ENCODE results near the gene KIN.

Gene KIN

DNA sequence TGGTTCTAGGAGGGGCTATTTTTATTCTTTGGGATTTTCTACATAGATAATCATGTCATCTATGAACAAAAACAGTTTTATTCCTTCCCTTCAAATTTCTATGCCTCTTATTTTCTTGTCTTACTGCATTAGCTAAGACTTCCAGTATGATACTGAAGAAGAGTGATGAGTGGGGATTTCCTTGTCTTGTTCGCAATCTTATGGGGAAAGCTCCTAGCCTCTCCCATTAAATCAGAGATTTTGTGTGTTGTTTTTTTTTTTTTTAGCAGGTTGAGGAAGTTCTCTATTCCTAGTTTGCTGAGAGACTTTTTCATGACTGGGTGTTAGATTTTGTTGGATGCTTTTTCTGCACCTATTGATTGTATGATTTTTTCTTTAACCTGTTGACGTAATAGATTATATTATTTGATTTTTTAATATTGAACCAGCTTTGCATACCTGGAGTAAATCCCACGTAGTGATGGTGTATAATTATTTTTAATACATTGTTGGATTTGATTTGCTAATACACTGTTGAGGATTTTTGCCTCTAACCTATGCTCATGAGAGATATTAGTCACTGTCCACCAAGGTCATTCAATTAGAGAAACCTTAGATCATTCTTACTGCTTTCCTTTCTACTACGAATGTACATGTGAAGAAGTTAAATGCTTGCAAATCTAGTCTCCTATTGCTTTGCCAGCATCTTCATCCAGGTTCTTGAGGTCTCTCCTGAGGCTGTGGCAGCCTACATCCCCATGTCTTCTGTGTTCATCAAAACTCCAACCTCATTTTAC, 6.6 kb upstream of the KIN start:
- Histone ChIP-seq H3K4me2 (ENCODE audit: low read length) (no peak overlapping the region), H3F3A (ENCODE audit: control insufficient read depth, insufficient read depth) (no peaks in the 10 kb centered on the region; the same call in 1 of the 2 replicates), H3K9me3 (ENCODE audit: control insufficient read depth, insufficient read depth, low read length) (no peaks in the 10 kb centered on the region), H3K4me1 (ENCODE audit: control insufficient read depth, low read length) (peaks cover 13% of the 10 kb centered on the region), H3K27me3 (ENCODE audit: control insufficient read depth, low read length) (no peaks in the 10 kb centered on the region), H4K20me1 (ENCODE audit: control insufficient read depth, insufficient read depth, low read depth, low read length) (peaks cover 19% of the 10 kb centered on the region), H3K9me2 (replicated peaks; ENCODE audit: control insufficient read depth, low read length) (no peaks in the 10 kb centered on the region), H3K36me3 (ENCODE audit: control insufficient read depth, low read length) (peaks cover 80% of the 10 kb centered on the region), H3K27ac (ENCODE audit: low read depth, low read length) (no peak overlapping the region), H3K79me2 (ENCODE audit: control insufficient read depth, low read length) (peaks cover 77% of the 10 kb centered on the region), H3K4me3 (ENCODE audit: low read length) (no peak overlapping the region)
- TF ChIP-seq, protein P1, sequence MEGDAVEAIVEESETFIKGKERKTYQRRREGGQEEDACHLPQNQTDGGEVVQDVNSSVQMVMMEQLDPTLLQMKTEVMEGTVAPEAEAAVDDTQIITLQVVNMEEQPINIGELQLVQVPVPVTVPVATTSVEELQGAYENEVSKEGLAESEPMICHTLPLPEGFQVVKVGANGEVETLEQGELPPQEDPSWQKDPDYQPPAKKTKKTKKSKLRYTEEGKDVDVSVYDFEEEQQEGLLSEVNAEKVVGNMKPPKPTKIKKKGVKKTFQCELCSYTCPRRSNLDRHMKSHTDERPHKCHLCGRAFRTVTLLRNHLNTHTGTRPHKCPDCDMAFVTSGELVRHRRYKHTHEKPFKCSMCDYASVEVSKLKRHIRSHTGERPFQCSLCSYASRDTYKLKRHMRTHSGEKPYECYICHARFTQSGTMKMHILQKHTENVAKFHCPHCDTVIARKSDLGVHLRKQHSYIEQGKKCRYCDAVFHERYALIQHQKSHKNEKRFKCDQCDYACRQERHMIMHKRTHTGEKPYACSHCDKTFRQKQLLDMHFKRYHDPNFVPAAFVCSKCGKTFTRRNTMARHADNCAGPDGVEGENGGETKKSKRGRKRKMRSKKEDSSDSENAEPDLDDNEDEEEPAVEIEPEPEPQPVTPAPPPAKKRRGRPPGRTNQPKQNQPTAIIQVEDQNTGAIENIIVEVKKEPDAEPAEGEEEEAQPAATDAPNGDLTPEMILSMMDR (IDR thresholded peaks at IDR 0.05; ENCODE audit: low read depth, low read length, poor library complexity, severe bottlenecking), result no peak
- TF ChIP-seq EZH2phosphoT487 (IDR thresholded peaks at IDR 0.05; ENCODE audit: borderline replicate concordance, low read length), result no peak

DNA sequence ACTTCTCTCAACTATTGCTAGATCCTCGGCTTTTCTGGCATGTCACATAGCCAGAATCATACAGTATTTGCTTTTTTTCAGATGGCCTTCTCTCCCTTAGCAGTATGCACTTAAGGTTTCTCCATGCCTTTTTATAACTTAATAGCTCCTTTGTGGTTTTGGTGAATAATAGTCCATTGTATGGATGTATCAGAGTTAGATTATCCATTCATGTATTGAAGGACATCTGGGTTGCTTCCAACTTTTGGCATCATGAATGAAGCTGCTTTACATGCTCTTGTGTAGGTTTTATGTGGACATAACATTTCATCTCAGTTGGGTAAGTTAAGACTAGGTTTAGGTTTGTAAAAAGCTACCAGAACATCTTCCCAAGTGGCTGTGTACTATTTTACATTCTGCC, 4.7 kb upstream of the KIN start:
- Histone ChIP-seq H3K27me3 (ENCODE audit: control insufficient read depth, low read length) (no peaks in the 10 kb centered on the region), H3K4me1 (ENCODE audit: control insufficient read depth, low read length) (peaks cover 16% of the 10 kb centered on the region), H3K4me3 (ENCODE audit: low read length) (no peak overlapping the region), H3K9me3 (ENCODE audit: control insufficient read depth, insufficient read depth, low read length) (no peaks in the 10 kb centered on the region), H3F3A (ENCODE audit: control insufficient read depth, insufficient read depth) (no peaks in the 10 kb centered on the region; the same call in 1 of the 2 replicates), H3K27ac (ENCODE audit: low read depth, low read length) (no peak overlapping the region), H3K79me2 (ENCODE audit: control insufficient read depth, low read length) (peaks cover 96% of the 10 kb centered on the region), H3K9me2 (replicated peaks; ENCODE audit: control insufficient read depth, low read length) (no peaks in the 10 kb centered on the region), H3K4me2 (ENCODE audit: low read length) (no peak overlapping the region), H3K36me3 (ENCODE audit: control insufficient read depth, low read length) (peaks cover 69% of the 10 kb centered on the region), H4K20me1 (ENCODE audit: control insufficient read depth, insufficient read depth, low read depth, low read length) (peaks cover 26% of the 10 kb centered on the region)
- TF ChIP-seq EZH2phosphoT487 (IDR thresholded peaks at IDR 0.05; ENCODE audit: borderline replicate concordance, low read length), result no peak
- TF ChIP-seq, protein P1 (IDR thresholded peaks at IDR 0.05; ENCODE audit: low read depth, low read length, poor library complexity, severe bottlenecking), result no peak

DNA sequence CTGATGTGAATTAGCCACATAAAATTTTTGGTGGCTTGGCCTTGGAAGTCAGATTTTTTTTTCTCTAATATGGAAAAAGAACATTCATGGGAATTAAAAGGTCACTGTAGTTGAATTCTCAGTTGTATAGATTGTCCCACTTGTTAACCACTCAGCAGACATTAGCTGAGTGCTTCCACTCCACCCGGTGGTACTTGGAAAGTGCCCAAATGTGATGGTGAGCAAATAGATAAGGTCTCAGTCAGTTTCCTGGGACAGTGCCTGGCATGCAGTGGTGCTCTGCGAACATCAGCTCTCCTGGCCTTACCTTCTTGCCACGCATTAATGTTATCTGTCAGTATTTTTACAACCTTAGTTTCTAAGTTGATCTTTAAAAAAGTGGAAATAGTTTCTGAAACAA, 1.6 kb upstream of the KIN start:
- Histone ChIP-seq H3K4me2 (ENCODE audit: low read length) (peak overlapping the region; percentile 60), H3K27me3 (ENCODE audit: control insufficient read depth, low read length) (no peaks in the 10 kb centered on the region), H3K9me2 (replicated peaks; ENCODE audit: control insufficient read depth, low read length) (no peaks in the 10 kb centered on the region), H3K9me3 (ENCODE audit: control insufficient read depth, insufficient read depth, low read length) (no peaks in the 10 kb centered on the region), H4K20me1 (ENCODE audit: control insufficient read depth, insufficient read depth, low read depth, low read length) (peaks cover 26% of the 10 kb centered on the region), H3K4me3 (ENCODE audit: low read length) (peak overlapping the region; percentile 87), H3K27ac (ENCODE audit: low read depth, low read length) (no peak overlapping the region), H3K79me2 (ENCODE audit: control insufficient read depth, low read length) (peaks cover 100% of the 10 kb centered on the region), H3F3A (ENCODE audit: control insufficient read depth, insufficient read depth) (no peaks in the 10 kb centered on the region), H3K36me3 (ENCODE audit: control insufficient read depth, low read length) (peaks cover 47% of the 10 kb centered on the region), H3K4me1 (ENCODE audit: control insufficient read depth, low read length) (peaks cover 25% of the 10 kb centered on the region)
- no peak for TF ChIP-seq EZH2phosphoT487 (IDR thresholded peaks at IDR 0.05; ENCODE audit: borderline replicate concordance, low read length)
- TF ChIP-seq, protein P1 (IDR thresholded peaks at IDR 0.05; ENCODE audit: low read depth, low read length, poor library complexity, severe bottlenecking), result no peak

All from DOHH2 (cell line).